HCT116 (cell line): Measurements from ENCODE around the gene OR9Q1.

Experiments
- EZH2 ChIP-seq: fragments of 200-600 bp; sonication (generic); IDR thresholded peaks from 2 replicates; pipeline ENCODE4 v1.6.1; 2017; ENCODE audit warnings: antibody characterized with exemption, mixed run types
- EZH2phosphoT487 ChIP-seq: fragments of 200-600 bp; IDR thresholded peaks from 2 replicates; pipeline ENCODE4 v1.6.1; 2018; ENCODE audit warnings: antibody characterized with exemption, borderline replicate concordance
- POLR2A ChIP-seq: IDR thresholded peaks from 2 replicates; pipeline ENCODE4 v1.7.0; 2011; ENCODE audit warnings: borderline replicate concordance; ENCODE audit not compliant: insufficient read depth, insufficient read length; ENCODE audit errors: extremely low read depth
- POLR2AphosphoS5 ChIP-seq: IDR thresholded peaks from 2 replicates; pipeline ENCODE4 v1.6.1; 2011; ENCODE audit warnings: mild to moderate bottlenecking, low read depth, low read length, moderate library complexity
- RAD21 ChIP-seq: IDR thresholded peaks from 2 replicates; pipeline ENCODE4 v1.6.1; 2012; ENCODE audit warnings: low read depth, mild to moderate bottlenecking
- SP1 ChIP-seq: IDR thresholded peaks from 2 replicates; pipeline ENCODE4 v1.6.1; 2012; ENCODE audit warnings: low read depth
- SRF ChIP-seq: IDR thresholded peaks from 2 replicates; pipeline ENCODE4 v1.6.1; 2012; ENCODE audit warnings: low read depth
- TCF7L2 ChIP-seq: IDR thresholded peaks from 2 replicates; pipeline ENCODE4 v1.7.0; 2011; ENCODE audit warnings: borderline replicate concordance, inconsistent platforms; ENCODE audit not compliant: insufficient read depth, insufficient read length; ENCODE audit errors: extremely low read depth
- YY1 ChIP-seq: IDR thresholded peaks from 2 replicates; pipeline ENCODE4 v1.6.1; 2011; ENCODE audit warnings: low read length, low read depth, moderate library complexity, mild to moderate bottlenecking; ENCODE audit not compliant: insufficient replicate concordance; ENCODE audit errors: extremely low read depth
- TF ChIP-seq, protein P1 (sequence below), 3 experiments: fragments of 200-600 bp in 1 of 3; sonication (generic) in 1 of 3; IDR thresholded peaks in 2 of 3; conservative IDR thresholded peaks in 1 of 3; 2 replicates each; pipeline ENCODE4 v1.5.1; 2012 to 2017; ENCODE audit warnings: low read depth in 2 of 3, low read length in 2 of 3, antibody characterized with exemption in 1 of 3, borderline replicate concordance in 1 of 3, control low read depth in 1 of 3, mild to moderate bottlenecking in 1 of 3, mixed read lengths in 1 of 3, mixed run types in 1 of 3, moderate library complexity in 1 of 3; ENCODE audit not compliant: insufficient read depth in 1 of 3
- TF ChIP-seq, protein P2 (sequence below): IDR thresholded peaks from 2 replicates; pipeline ENCODE4 v1.6.1; 2011; ENCODE audit warnings: mild to moderate bottlenecking, low read length, moderate library complexity; ENCODE audit not compliant: insufficient replicate concordance; ENCODE audit errors: extremely low read depth
- TF ChIP-seq, protein P3 (sequence below): IDR thresholded peaks from 2 replicates; pipeline ENCODE4 v1.6.1; 2012
- TF ChIP-seq, protein P4 (sequence below): IDR thresholded peaks from 2 replicates; pipeline ENCODE4 v1.6.1; 2012; ENCODE audit warnings: low read depth
- TF ChIP-seq, protein P5 (sequence below): IDR thresholded peaks from 2 replicates; pipeline ENCODE4 v1.6.1; 2012

DNA sequence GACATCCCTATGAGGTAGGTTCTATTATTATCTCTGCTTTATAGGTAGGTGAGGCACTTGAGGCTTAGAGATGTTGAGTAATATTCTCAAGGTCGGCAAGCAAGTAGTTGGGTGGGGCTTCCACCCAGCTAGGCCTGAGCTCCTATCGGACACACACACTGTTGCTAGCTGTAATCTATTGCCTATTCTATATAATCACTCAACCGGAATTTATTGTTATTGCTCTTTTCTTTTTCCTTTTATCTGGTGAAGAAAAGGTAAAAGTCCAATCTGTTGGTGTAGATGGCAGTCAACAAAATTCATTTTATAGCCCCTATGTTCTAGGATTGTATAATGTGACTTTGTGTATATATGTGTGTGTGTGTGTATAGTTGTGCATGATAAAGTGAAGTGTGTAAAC, 168.5 kb downstream of the OR9Q1 start:
- TF ChIP-seq, protein P1, sequence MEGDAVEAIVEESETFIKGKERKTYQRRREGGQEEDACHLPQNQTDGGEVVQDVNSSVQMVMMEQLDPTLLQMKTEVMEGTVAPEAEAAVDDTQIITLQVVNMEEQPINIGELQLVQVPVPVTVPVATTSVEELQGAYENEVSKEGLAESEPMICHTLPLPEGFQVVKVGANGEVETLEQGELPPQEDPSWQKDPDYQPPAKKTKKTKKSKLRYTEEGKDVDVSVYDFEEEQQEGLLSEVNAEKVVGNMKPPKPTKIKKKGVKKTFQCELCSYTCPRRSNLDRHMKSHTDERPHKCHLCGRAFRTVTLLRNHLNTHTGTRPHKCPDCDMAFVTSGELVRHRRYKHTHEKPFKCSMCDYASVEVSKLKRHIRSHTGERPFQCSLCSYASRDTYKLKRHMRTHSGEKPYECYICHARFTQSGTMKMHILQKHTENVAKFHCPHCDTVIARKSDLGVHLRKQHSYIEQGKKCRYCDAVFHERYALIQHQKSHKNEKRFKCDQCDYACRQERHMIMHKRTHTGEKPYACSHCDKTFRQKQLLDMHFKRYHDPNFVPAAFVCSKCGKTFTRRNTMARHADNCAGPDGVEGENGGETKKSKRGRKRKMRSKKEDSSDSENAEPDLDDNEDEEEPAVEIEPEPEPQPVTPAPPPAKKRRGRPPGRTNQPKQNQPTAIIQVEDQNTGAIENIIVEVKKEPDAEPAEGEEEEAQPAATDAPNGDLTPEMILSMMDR (IDR thresholded peaks at IDR 0.05 in 2 of 3, conservative IDR thresholded peaks at IDR 0.05 in 1 of 3; ENCODE audit: borderline replicate concordance in 1 of 3, insufficient read depth in 1 of 3, low read depth in 2 of 3, low read length in 2 of 3): no peak
- TF ChIP-seq, protein P2, sequence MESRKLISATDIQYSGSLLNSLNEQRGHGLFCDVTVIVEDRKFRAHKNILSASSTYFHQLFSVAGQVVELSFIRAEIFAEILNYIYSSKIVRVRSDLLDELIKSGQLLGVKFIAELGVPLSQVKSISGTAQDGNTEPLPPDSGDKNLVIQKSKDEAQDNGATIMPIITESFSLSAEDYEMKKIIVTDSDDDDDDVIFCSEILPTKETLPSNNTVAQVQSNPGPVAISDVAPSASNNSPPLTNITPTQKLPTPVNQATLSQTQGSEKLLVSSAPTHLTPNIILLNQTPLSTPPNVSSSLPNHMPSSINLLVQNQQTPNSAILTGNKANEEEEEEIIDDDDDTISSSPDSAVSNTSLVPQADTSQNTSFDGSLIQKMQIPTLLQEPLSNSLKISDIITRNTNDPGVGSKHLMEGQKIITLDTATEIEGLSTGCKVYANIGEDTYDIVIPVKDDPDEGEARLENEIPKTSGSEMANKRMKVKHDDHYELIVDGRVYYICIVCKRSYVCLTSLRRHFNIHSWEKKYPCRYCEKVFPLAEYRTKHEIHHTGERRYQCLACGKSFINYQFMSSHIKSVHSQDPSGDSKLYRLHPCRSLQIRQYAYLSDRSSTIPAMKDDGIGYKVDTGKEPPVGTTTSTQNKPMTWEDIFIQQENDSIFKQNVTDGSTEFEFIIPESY: no peak
- TF ChIP-seq, protein P3, sequence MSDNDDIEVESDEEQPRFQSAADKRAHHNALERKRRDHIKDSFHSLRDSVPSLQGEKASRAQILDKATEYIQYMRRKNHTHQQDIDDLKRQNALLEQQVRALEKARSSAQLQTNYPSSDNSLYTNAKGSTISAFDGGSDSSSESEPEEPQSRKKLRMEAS: no peak
- TF ChIP-seq POLR2A (no peak), TCF7L2 (no peak), POLR2AphosphoS5 (no peak), EZH2 (no peak), SP1 (no peak), RAD21 (no peak), YY1 (no peak), SRF (no peak), EZH2phosphoT487 (no peak)
- TF ChIP-seq, protein P4, sequence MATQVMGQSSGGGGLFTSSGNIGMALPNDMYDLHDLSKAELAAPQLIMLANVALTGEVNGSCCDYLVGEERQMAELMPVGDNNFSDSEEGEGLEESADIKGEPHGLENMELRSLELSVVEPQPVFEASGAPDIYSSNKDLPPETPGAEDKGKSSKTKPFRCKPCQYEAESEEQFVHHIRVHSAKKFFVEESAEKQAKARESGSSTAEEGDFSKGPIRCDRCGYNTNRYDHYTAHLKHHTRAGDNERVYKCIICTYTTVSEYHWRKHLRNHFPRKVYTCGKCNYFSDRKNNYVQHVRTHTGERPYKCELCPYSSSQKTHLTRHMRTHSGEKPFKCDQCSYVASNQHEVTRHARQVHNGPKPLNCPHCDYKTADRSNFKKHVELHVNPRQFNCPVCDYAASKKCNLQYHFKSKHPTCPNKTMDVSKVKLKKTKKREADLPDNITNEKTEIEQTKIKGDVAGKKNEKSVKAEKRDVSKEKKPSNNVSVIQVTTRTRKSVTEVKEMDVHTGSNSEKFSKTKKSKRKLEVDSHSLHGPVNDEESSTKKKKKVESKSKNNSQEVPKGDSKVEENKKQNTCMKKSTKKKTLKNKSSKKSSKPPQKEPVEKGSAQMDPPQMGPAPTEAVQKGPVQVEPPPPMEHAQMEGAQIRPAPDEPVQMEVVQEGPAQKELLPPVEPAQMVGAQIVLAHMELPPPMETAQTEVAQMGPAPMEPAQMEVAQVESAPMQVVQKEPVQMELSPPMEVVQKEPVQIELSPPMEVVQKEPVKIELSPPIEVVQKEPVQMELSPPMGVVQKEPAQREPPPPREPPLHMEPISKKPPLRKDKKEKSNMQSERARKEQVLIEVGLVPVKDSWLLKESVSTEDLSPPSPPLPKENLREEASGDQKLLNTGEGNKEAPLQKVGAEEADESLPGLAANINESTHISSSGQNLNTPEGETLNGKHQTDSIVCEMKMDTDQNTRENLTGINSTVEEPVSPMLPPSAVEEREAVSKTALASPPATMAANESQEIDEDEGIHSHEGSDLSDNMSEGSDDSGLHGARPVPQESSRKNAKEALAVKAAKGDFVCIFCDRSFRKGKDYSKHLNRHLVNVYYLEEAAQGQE: no peak
- TF ChIP-seq, protein P5, sequence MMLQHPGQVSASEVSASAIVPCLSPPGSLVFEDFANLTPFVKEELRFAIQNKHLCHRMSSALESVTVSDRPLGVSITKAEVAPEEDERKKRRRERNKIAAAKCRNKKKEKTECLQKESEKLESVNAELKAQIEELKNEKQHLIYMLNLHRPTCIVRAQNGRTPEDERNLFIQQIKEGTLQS: no peak
